Calu3 (cell line): ENCODE data around the gene NYNRIN. TPM values are rescaled to one million over a fixed set of nuclear protein-coding genes. Genes with fewer than 3 reads are reported as not detected.
A peak's percentile ranks its signal among the peaks of the same experiment; 100 is the strongest.

Experiments used
- BruUV-seq: library from RNA; stranded (reverse); fragments of 400-500 nt; replicated peaks from 2 replicates; lab custom pipeline; 2021; lab: Mats Ljungman, UMichigan
- CTCF ChIA-PET: fragments of 300-600 bp; sonication (Branson Sonifier 250); formaldehyde crosslinking; loops from one replicate; lab custom pipeline; 2022; ENCODE audit warnings: antibody characterized with exemption; lab: Charles Lee
- DNase-seq: peaks from one replicate; pipeline ENCODE4 v3.0.0; 2022
- H3K27ac Mint-ChIP-seq: one replicate; pipeline ENCODE4 v1.8.0; 2022; ENCODE audit warnings: mixed read lengths; ENCODE audit not compliant: unreplicated experiment
- H3K27me3 Mint-ChIP-seq: one replicate; pipeline ENCODE4 v1.8.0; 2022; ENCODE audit warnings: mixed read lengths; ENCODE audit not compliant: unreplicated experiment
- H3K36me3 Mint-ChIP-seq: one replicate; pipeline ENCODE4 v1.8.0; 2022; ENCODE audit warnings: mild to moderate bottlenecking, moderate library complexity, mixed read lengths; ENCODE audit not compliant: insufficient read depth, unreplicated experiment
- H3K4me1 Mint-ChIP-seq: one replicate; pipeline ENCODE4 v1.8.0; 2022; ENCODE audit warnings: mild to moderate bottlenecking, low read depth, mixed read lengths; ENCODE audit not compliant: unreplicated experiment
- H3K4me3 Mint-ChIP-seq: one replicate; pipeline ENCODE4 v1.8.0; 2022; ENCODE audit warnings: mild to moderate bottlenecking, low read depth, moderate library complexity, mixed read lengths; ENCODE audit not compliant: unreplicated experiment
- H3K9me3 Mint-ChIP-seq: one replicate; pipeline ENCODE4 v1.8.0; 2022; ENCODE audit warnings: low read depth, mixed read lengths; ENCODE audit not compliant: unreplicated experiment
- CTCF ChIP-seq: fragments of 200-600 bp; IDR thresholded peaks from one replicate; pipeline ENCODE4 v1.8.0; 2022; ENCODE audit warnings: antibody characterized with exemption; ENCODE audit not compliant: unreplicated experiment
- intact Hi-C: fragments of 100-400 bp; cut with micrococcal nuclease; formaldehyde crosslinking; loops from one replicate; pipeline ENCODE4 v1.10.0; 2022; ENCODE audit not compliant: unreplicated experiment
- total RNA-seq: library from RNA; stranded (reverse); gene quantifications from 2 replicates; pipeline ENCODE4 v1.2.3, GENCODE V29; 2022

The NYNRIN gene
- total RNA-seq, 1 experiment from 2014 or later = 7.5 TPM

- no peaks in the 10 kb centered on the region for H3K36me3 Mint-ChIP-seq
- BruUV-seq = no TSS peak
- intact Hi-C loops = no loop called here
- no peak overlapping the region for H3K4me3 Mint-ChIP-seq
- H3K9me3 Mint-ChIP-seq = no peaks in the 10 kb centered on the region
- no peak for TF ChIP-seq CTCF
- no peaks in the 10 kb centered on the region for H3K27me3 Mint-ChIP-seq
- no peaks in the 10 kb centered on the region for H3K4me1 Mint-ChIP-seq
- H3K27ac Mint-ChIP-seq = no peak overlapping the region
- DNase-seq = no peak
- CTCF ChIA-PET = interaction anchor here (0.9 to 1.5 kb wide), 3 partner anchors 17 to 75 kb away, joined by 3 read pairs; no protein-coding TSS in a partner anchor
These were observed 10.0 kb downstream of the NYNRIN start for GRCh38 chr14:24408764-24409163.

GRCh38 chr14:24409192-24409591 lies 10.4 kb downstream of the NYNRIN start:
- CTCF ChIA-PET = interaction anchor here (0.9 to 1.5 kb wide), 3 partner anchors 18 to 76 kb away, joined by 3 read pairs; no protein-coding TSS in a partner anchor

GRCh38 chr14:24409956-24410355 lies 11.2 kb downstream of the NYNRIN start:
- CTCF ChIA-PET = interaction anchor here (1.3 to 1.5 kb wide), 2 partner anchors 27 to 76 kb away, joined by 3 read pairs; no protein-coding TSS in a partner anchor
- intact Hi-C loops = no loop called here
- BruUV-seq = no TSS peak
- Mint-ChIP-seq H3K27me3 (no peaks in the 10 kb centered on the region), H3K36me3 (no peaks in the 10 kb centered on the region), H3K4me1 (no peaks in the 10 kb centered on the region), H3K9me3 (no peaks in the 10 kb centered on the region), H3K4me3 (no peak overlapping the region), H3K27ac (no peak overlapping the region)
- no peak for DNase-seq
- TF ChIP-seq CTCF = no peak

More at GRCh38 chr14:24409192-24409591, 10.4 kb downstream of the NYNRIN start:
- TF ChIP-seq CTCF = no peak
- no peak for DNase-seq
- Mint-ChIP-seq H3K36me3 (no peaks in the 10 kb centered on the region), H3K27me3 (no peaks in the 10 kb centered on the region), H3K4me3 (no peak overlapping the region), H3K9me3 (no peaks in the 10 kb centered on the region), H3K4me1 (no peaks in the 10 kb centered on the region), H3K27ac (no peak overlapping the region)
- intact Hi-C loops = no loop called here
- BruUV-seq = no TSS peak

- no TSS peak for BruUV-seq
- intact Hi-C loops = loop anchor here (1.0 kb wide), 2 partner anchors 45 to 50 kb away; no protein-coding TSS in a partner anchor
- peak; percentile 45 for TF ChIP-seq CTCF
- H3K27ac Mint-ChIP-seq = no peak overlapping the region
- no peaks in the 10 kb centered on the region for H3K4me1 Mint-ChIP-seq
- no peaks in the 10 kb centered on the region for H3K9me3 Mint-ChIP-seq
- CTCF ChIA-PET = interaction anchor here (1.0 to 2.1 kb wide), 4 partner anchors 18 to 78 kb away, joined by 3 to 12 read pairs (median 7); partner anchors contain the start of genes CBLN3 and KHNYN
- H3K36me3 Mint-ChIP-seq = no peaks in the 10 kb centered on the region
- no peaks in the 10 kb centered on the region for H3K27me3 Mint-ChIP-seq
- no peak overlapping the region for H3K4me3 Mint-ChIP-seq
- DNase-seq = peak; percentile 52
These were observed 12.9 kb downstream of the NYNRIN start for GRCh38 chr14:24411443-24412389.
